Panc1 (cell line): ENCODE results near the gene TULP4. TPM values are rescaled to one million over a fixed set of nuclear protein-coding genes. Genes with fewer than 3 reads are reported as not detected.

ENCODE experiments used
- ATAC-seq: fragments of 200-7000 bp; cut with Tn5 transposase; 2 replicates; pipeline ENCODE4 v1.9.1; 2020; ENCODE audit warnings: mild to moderate bottlenecking, moderate library complexity
- BruUV-seq: library from RNA; stranded (reverse); fragments of 400-500 nt; replicated peaks from 2 replicates; lab custom pipeline; 2021; lab: Mats Ljungman, UMichigan
- CTCF ChIA-PET: fragments of 300-600 bp; sonication (Branson Sonifier 250); formaldehyde crosslinking; loops from one replicate; lab custom pipeline; 2022; ENCODE audit warnings: antibody characterized with exemption; lab: Charles Lee
- POLR2A ChIA-PET: fragments of 300-600 bp; sonication (Branson Sonifier 250); formaldehyde crosslinking; loops from one replicate; lab custom pipeline; 2022; ENCODE audit warnings: antibody characterized with exemption; lab: Charles Lee
- DNase-seq: peaks from one replicate; pipeline ENCODE4 v3.0.0-alpha.2; 2010; ENCODE audit warnings: low read depth, low spot score
- H3K27ac ChIP-seq: 2 replicates; pipeline ENCODE4 v1.5.1; 2011; ENCODE audit warnings: mild to moderate bottlenecking, low read length, inconsistent platforms
- H3K27me3 ChIP-seq: fragments of 200-500 bp; sonication (Bioruptor generic); 2 replicates; pipeline ENCODE4 v1.6.0; 2014; ENCODE audit warnings: low read length, inconsistent platforms; ENCODE audit not compliant: control insufficient read depth, insufficient read depth
- H3K36me3 ChIP-seq: fragments of 200-500 bp; sonication (Bioruptor generic); 2 replicates; pipeline ENCODE4 v1.5.1; 2014; ENCODE audit warnings: inconsistent platforms, mild to moderate bottlenecking, low read length, moderate library complexity; ENCODE audit not compliant: control insufficient read depth, insufficient read depth
- H3K4me1 ChIP-seq: 2 replicates; pipeline ENCODE4 v1.5.1; 2011; ENCODE audit warnings: inconsistent platforms, mild to moderate bottlenecking, low read length, moderate library complexity; ENCODE audit not compliant: control insufficient read depth, insufficient read depth
- H3K4me3 ChIP-seq, 2 experiments: 2 replicates each; pipeline ENCODE4 v1.5.1; 2011 to 2012; ENCODE audit warnings: low read depth in 2 of 2, low read length in 2 of 2, mild to moderate bottlenecking in 2 of 2, inconsistent platforms in 1 of 2, moderate library complexity in 1 of 2
- H3K9me3 ChIP-seq: fragments of 200-500 bp; sonication (Bioruptor generic); 2 replicates; pipeline ENCODE4 v1.5.1; 2014; ENCODE audit warnings: low read depth, mild to moderate bottlenecking, inconsistent platforms, low read length, moderate library complexity; ENCODE audit not compliant: control insufficient read depth, insufficient read depth
- CTCF ChIP-seq: fragments of 450-650 bp; IDR thresholded peaks from 2 replicates; pipeline ENCODE4 v1.5.1; 2017; ENCODE audit warnings: mild to moderate bottlenecking
- POLR2AphosphoS5 ChIP-seq: IDR thresholded peaks from 2 replicates; pipeline ENCODE4 v1.6.1; 2012; ENCODE audit warnings: mild to moderate bottlenecking, low read depth, low read length, moderate library complexity
- REST ChIP-seq, 2 experiments: IDR thresholded peaks; 2 replicates each; pipeline ENCODE4 v1.6.1; 2011 to 2012; ENCODE audit warnings: low read depth in 2 of 2, control low read depth in 1 of 2, low read length in 1 of 2, mild to moderate bottlenecking in 1 of 2, moderate library complexity in 1 of 2; ENCODE audit not compliant: insufficient read depth in 1 of 2
- SIN3A ChIP-seq: IDR thresholded peaks from 2 replicates; pipeline ENCODE4 v1.6.1; 2012; ENCODE audit warnings: low read depth, mild to moderate bottlenecking, low read length, moderate library complexity, borderline replicate concordance; ENCODE audit not compliant: insufficient read depth
- TCF7L2 ChIP-seq: IDR thresholded peaks from 2 replicates; pipeline ENCODE4 v1.6.1; 2011; ENCODE audit warnings: mild to moderate bottlenecking, low read depth, low read length, inconsistent platforms
- in situ Hi-C: cut with HindIII; loops from 2 replicates; pipeline ENCODE4 v1.10.0; 2016; ENCODE audit warnings: low sequenced_read_pairs, low pct_unique_long_range_greater_than_20kb
- intact Hi-C: fragments of 100-400 bp; cut with micrococcal nuclease; formaldehyde crosslinking; loops from one replicate; pipeline ENCODE4 v1.10.0; 2022; ENCODE audit not compliant: unreplicated experiment
- total RNA-seq: library from RNA; stranded (reverse); gene quantifications from one replicate; pipeline ENCODE4 v1.2.1, GENCODE V29; 2021; ENCODE audit not compliant: unreplicated experiment

The TULP4 gene
- total RNA-seq, 1 experiment from 2014 or later, result 105 TPM

- Histone ChIP-seq H3K9me3 (no peaks in the 10 kb centered on the region), H3K36me3 (no peaks in the 10 kb centered on the region; the same call in none of the 2 replicates), H3K27ac (no peak overlapping the region), H3K4me3 (no peak overlapping the region), H3K4me1 (no peaks in the 10 kb centered on the region), H3K27me3 (no peaks in the 10 kb centered on the region)
- no peak for TF ChIP-seq POLR2AphosphoS5
- no peak for TF ChIP-seq REST (IDR thresholded peaks at IDR 0.05; ENCODE audit: insufficient read depth in 1 of 2, low read depth in 2 of 2, low read length in 1 of 2)
- no peak for TF ChIP-seq SIN3A
- no peak for TF ChIP-seq TCF7L2
- no peak for TF ChIP-seq CTCF
- ATAC-seq, result no peak
- in situ Hi-C loops, result no loop called here
- no peak for DNase-seq
- CTCF ChIA-PET, result no interaction called here
- BruUV-seq, result no TSS peak
- POLR2A ChIA-PET, result interaction anchor here (0.6 kb wide), 1 partner anchor 121 kb away, joined by 7 read pairs; no protein-coding TSS in a partner anchor
- intact Hi-C loops, result no loop called here
Measured at GRCh38 chr6:158489441-158489840, 177.2 kb downstream of the TULP4 start.

- in situ Hi-C loops (no loop called here), intact Hi-C loops (no loop called here)
- ChIA-PET CTCF (interaction anchor here (0.8 kb wide), 1 partner anchor 26 kb away, joined by 6 read pairs; no protein-coding TSS in a partner anchor), POLR2A (no interaction called here)
- no peak for DNase-seq
- H3K4me1 ChIP-seq, result no peaks in the 10 kb centered on the region
- H3K9me3 ChIP-seq, result no peaks in the 10 kb centered on the region
- no peak overlapping the region for H3K4me3 ChIP-seq
- no peaks in the 10 kb centered on the region for H3K27me3 ChIP-seq
- TF ChIP-seq TCF7L2, result no peak
- no peak for TF ChIP-seq CTCF
- no peak for TF ChIP-seq SIN3A
- no peak for TF ChIP-seq REST (IDR thresholded peaks at IDR 0.05; ENCODE audit: insufficient read depth in 1 of 2, low read depth in 2 of 2, low read length in 1 of 2)
- TF ChIP-seq POLR2AphosphoS5, result no peak
- ATAC-seq, result no peak
- no TSS peak for BruUV-seq
- no peak overlapping the region for H3K27ac ChIP-seq
- H3K36me3 ChIP-seq, result peaks cover 2% of the 10 kb centered on the region; the same call in 1 of the 2 replicates
Measured at GRCh38 chr6:158492881-158493280, 180.6 kb downstream of the TULP4 start.
